Activated naive CD4-positive, alpha-beta T cell treated with anti-CD3 and anti-CD28 coated beads, Interleukin-2, amount 50 U/mL, for 24 hours (primary cell): ENCODE measurements around the gene URB1.
"Not testable (repeated sequence)": the region's sequence is repeated elsewhere in the genome, so short reads cannot be mapped to it uniquely, and the experiment has no call there.

Experiments
- H3K27ac Mint-ChIP-seq: one replicate; pipeline ENCODE4 v1.8.0; 2021; ENCODE audit warnings: mild to moderate bottlenecking, mixed read lengths
- H3K27me3 Mint-ChIP-seq: one replicate; pipeline ENCODE4 v1.8.0; 2021; ENCODE audit warnings: mixed read lengths
- H3K36me3 Mint-ChIP-seq: one replicate; pipeline ENCODE4 v1.8.0; 2021; ENCODE audit warnings: mixed read lengths
- H3K4me1 Mint-ChIP-seq: one replicate; pipeline ENCODE4 v1.8.0; 2021; ENCODE audit warnings: mixed read lengths
- H3K4me3 Mint-ChIP-seq: one replicate; pipeline ENCODE4 v1.8.0; 2021; ENCODE audit warnings: mild to moderate bottlenecking, mixed read lengths
- H3K9me3 Mint-ChIP-seq: one replicate; pipeline ENCODE4 v1.8.0; 2021; ENCODE audit warnings: mixed read lengths

Gene URB1

GRCh38 chr21:32368961-32369360 lies 23.9 kb downstream of the URB1 start:
- not testable (repeated sequence) for H3K27me3 Mint-ChIP-seq, H3K27ac Mint-ChIP-seq, H3K4me3 Mint-ChIP-seq, H3K4me1 Mint-ChIP-seq, H3K9me3 Mint-ChIP-seq
- peaks cover 18% of the 10 kb centered on the region for H3K36me3 Mint-ChIP-seq

- Mint-ChIP-seq H3K9me3 (no peaks in the 10 kb centered on the region), H3K4me3 (no peak overlapping the region), H3K36me3 (peaks cover 18% of the 10 kb centered on the region), H3K27me3 (no peaks in the 10 kb centered on the region), H3K4me1 (peaks cover 4% of the 10 kb centered on the region), H3K27ac (no peak overlapping the region)
Observed at GRCh38 chr21:32368386-32368785, 24.4 kb downstream of the URB1 start.

GRCh38 chr21:32367158-32367557 lies 25.7 kb downstream of the URB1 start:
- Mint-ChIP-seq H3K27ac (no peak overlapping the region), H3K36me3 (peaks cover 19% of the 10 kb centered on the region), H3K4me1 (peaks cover 3% of the 10 kb centered on the region)

GRCh38 chr21:32366191-32366590 lies 26.6 kb downstream of the URB1 start:
- Mint-ChIP-seq H3K4me3 (no peak overlapping the region), H3K36me3 (peaks cover 21% of the 10 kb centered on the region), H3K9me3 (no peaks in the 10 kb centered on the region), H3K27ac (no peak overlapping the region), H3K4me1 (no peaks in the 10 kb centered on the region), H3K27me3 (no peaks in the 10 kb centered on the region)

More at GRCh38 chr21:32367158-32367557, 25.7 kb downstream of the URB1 start:
- Mint-ChIP-seq H3K27me3 (no peaks in the 10 kb centered on the region), H3K4me3 (no peak overlapping the region), H3K9me3 (no peaks in the 10 kb centered on the region)

- H3K9me3 Mint-ChIP-seq = no peaks in the 10 kb centered on the region
- H3K36me3 Mint-ChIP-seq = peaks cover 26% of the 10 kb centered on the region
- H3K4me1 Mint-ChIP-seq = no peaks in the 10 kb centered on the region
- H3K27ac Mint-ChIP-seq = no peak overlapping the region
- no peaks in the 10 kb centered on the region for H3K27me3 Mint-ChIP-seq
- H3K4me3 Mint-ChIP-seq = no peak overlapping the region
Observed at GRCh38 chr21:32364796-32365195, 28.0 kb downstream of the URB1 start.

- no peaks in the 10 kb centered on the region for H3K9me3 Mint-ChIP-seq
- no peak overlapping the region for H3K27ac Mint-ChIP-seq
- H3K4me1 Mint-ChIP-seq = no peaks in the 10 kb centered on the region
- H3K27me3 Mint-ChIP-seq = no peaks in the 10 kb centered on the region
- H3K4me3 Mint-ChIP-seq = no peak overlapping the region
- H3K36me3 Mint-ChIP-seq = peaks cover 29% of the 10 kb centered on the region
Observed at GRCh38 chr21:32364387-32364786, 28.4 kb downstream of the URB1 start.

- H3K27me3 Mint-ChIP-seq = no peaks in the 10 kb centered on the region
- H3K4me1 Mint-ChIP-seq = no peaks in the 10 kb centered on the region
- peaks cover 25% of the 10 kb centered on the region for H3K36me3 Mint-ChIP-seq
- no peak overlapping the region for H3K4me3 Mint-ChIP-seq
- H3K9me3 Mint-ChIP-seq = no peaks in the 10 kb centered on the region
- no peak overlapping the region for H3K27ac Mint-ChIP-seq
Observed at GRCh38 chr21:32360401-32360975, 32.3 kb downstream of the URB1 start.

GRCh38 chr21:32359719-32360260 lies 33.0 kb downstream of the URB1 start:
- Mint-ChIP-seq H3K27ac (no peak overlapping the region), H3K4me1 (no peaks in the 10 kb centered on the region), H3K9me3 (no peaks in the 10 kb centered on the region), H3K4me3 (no peak overlapping the region), H3K27me3 (no peaks in the 10 kb centered on the region), H3K36me3 (peaks cover 25% of the 10 kb centered on the region)

GRCh38 chr21:32356874-32357395 lies 35.9 kb downstream of the URB1 start:
- H3K4me1 Mint-ChIP-seq = no peaks in the 10 kb centered on the region
- no peaks in the 10 kb centered on the region for H3K9me3 Mint-ChIP-seq
- H3K4me3 Mint-ChIP-seq = no peak overlapping the region
- no peak overlapping the region for H3K27ac Mint-ChIP-seq
- H3K36me3 Mint-ChIP-seq = peaks cover 28% of the 10 kb centered on the region
- no peaks in the 10 kb centered on the region for H3K27me3 Mint-ChIP-seq

GRCh38 chr21:32353002-32353711 lies 39.7 kb downstream of the URB1 start:
- Mint-ChIP-seq H3K36me3 (peaks cover 24% of the 10 kb centered on the region), H3K4me1 (no peaks in the 10 kb centered on the region), H3K27ac (no peak overlapping the region), H3K27me3 (no peaks in the 10 kb centered on the region), H3K9me3 (no peaks in the 10 kb centered on the region), H3K4me3 (no peak overlapping the region)

GRCh38 chr21:32352526-32352925 lies 40.3 kb downstream of the URB1 start:
- H3K27ac Mint-ChIP-seq = no peak overlapping the region
- no peak overlapping the region for H3K4me3 Mint-ChIP-seq
- H3K27me3 Mint-ChIP-seq = no peaks in the 10 kb centered on the region
- no peaks in the 10 kb centered on the region for H3K9me3 Mint-ChIP-seq
- no peaks in the 10 kb centered on the region for H3K4me1 Mint-ChIP-seq
- peaks cover 28% of the 10 kb centered on the region for H3K36me3 Mint-ChIP-seq

GRCh38 chr21:32351428-32351827 lies 41.4 kb downstream of the URB1 start:
- H3K4me1 Mint-ChIP-seq = no peaks in the 10 kb centered on the region
- H3K27ac Mint-ChIP-seq = no peak overlapping the region
- no peak overlapping the region for H3K4me3 Mint-ChIP-seq
- H3K9me3 Mint-ChIP-seq = no peaks in the 10 kb centered on the region
- H3K36me3 Mint-ChIP-seq = peaks cover 28% of the 10 kb centered on the region
- no peaks in the 10 kb centered on the region for H3K27me3 Mint-ChIP-seq

GRCh38 chr21:32350981-32351380 lies 41.8 kb downstream of the URB1 start:
- no peaks in the 10 kb centered on the region for H3K9me3 Mint-ChIP-seq
- peaks cover 29% of the 10 kb centered on the region for H3K36me3 Mint-ChIP-seq
- no peaks in the 10 kb centered on the region for H3K27me3 Mint-ChIP-seq
- H3K4me3 Mint-ChIP-seq = no peak overlapping the region
- no peaks in the 10 kb centered on the region for H3K4me1 Mint-ChIP-seq
- no peak overlapping the region for H3K27ac Mint-ChIP-seq

GRCh38 chr21:32350211-32350980 lies 42.4 kb downstream of the URB1 start:
- Mint-ChIP-seq H3K9me3 (no peaks in the 10 kb centered on the region), H3K27me3 (no peaks in the 10 kb centered on the region), H3K4me3 (no peak overlapping the region), H3K4me1 (no peaks in the 10 kb centered on the region), H3K27ac (no peak overlapping the region), H3K36me3 (peaks cover 25% of the 10 kb centered on the region)

- Mint-ChIP-seq H3K4me3 (no peak overlapping the region), H3K36me3 (peaks cover 31% of the 10 kb centered on the region), H3K27ac (no peak overlapping the region), H3K27me3 (no peaks in the 10 kb centered on the region), H3K9me3 (no peaks in the 10 kb centered on the region), H3K4me1 (no peaks in the 10 kb centered on the region)
Observed at GRCh38 chr21:32349333-32349944, 43.4 kb downstream of the URB1 start.
